HG02981 (cell line): Measurements from ENCODE around the gene PLXNC1.
A peak's percentile ranks its signal among the peaks of the same experiment; 100 is the strongest.

Experiments
- ATAC-seq: cut with Tn5 transposase; IDR thresholded peaks from one replicate; pipeline ENCODE4 v1.9.1; 2021; ENCODE audit warnings: mild to moderate bottlenecking, moderate library complexity; ENCODE audit not compliant: unreplicated experiment

The PLXNC1 gene

DNA sequence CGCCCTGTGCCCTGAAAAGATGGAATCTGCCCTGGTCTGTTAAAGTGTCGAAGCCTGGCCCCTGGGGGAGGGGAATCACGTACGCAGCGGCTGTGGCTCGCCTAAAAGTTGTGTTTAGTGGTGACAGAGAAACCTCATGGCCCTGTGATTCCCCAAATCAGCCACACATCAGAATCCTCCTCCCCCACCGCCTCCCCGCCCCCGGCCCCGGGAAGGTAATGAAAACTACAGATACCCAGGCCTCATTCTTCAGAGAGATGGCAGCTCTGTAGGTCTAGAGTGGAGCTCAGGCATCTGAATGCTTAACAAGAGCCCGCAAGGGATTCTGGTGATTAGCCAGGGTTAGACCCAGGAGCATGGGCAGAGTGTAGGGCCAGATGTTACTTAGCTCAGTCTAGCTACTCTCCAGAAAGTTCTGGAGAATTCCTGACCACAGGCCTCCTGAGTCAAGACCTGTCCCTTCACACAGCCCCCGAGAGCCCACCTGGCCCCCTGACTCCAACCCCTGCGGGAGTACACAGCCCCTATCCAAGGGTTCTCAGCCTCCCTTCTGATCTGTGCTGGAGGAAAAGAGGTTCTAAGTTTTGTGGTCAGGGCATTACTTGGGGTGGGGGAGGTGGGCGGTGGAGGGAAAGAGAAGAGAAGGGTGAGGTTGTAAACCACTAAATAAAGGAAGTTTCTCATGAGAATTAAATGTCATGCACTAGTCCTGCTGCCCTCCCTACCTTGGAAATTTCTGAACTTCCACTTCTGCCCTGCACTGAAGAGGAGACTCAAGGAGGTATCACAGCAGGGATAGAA lies 114.8 kb downstream of the PLXNC1 start:
- peak; percentile 43 for ATAC-seq

DNA sequence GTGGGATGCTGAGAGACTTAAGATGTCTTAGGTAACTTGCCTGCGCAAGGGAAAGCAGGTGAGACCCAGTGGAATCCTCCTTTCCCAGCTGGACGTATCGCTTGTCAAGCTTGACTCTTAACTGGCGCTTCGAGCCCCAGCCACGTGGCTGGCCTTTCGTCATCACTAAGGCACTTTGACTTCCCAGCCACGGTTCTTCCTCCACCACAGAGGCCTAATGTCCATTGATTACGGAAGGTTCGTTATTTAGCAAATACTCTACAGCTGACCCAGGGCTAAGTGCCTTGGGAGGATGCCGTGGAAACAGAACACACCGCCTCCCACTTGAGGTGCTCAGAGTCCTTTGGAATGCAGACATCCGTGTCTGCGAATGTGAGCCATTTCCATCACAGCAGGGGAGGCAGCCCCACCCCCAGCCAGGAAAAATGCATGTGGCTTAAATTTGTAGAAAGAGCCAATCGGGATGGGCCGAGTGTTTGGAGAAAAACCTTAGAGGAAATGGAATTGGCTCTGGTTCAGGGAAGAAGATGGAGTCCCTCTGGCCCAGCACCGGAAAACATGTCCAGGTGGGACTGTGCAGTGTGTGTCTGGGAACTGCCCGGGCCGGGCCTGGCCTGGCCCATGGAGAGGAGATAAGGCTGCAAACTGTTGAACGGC lies 115.7 kb downstream of the PLXNC1 start:
- no peak for ATAC-seq

DNA sequence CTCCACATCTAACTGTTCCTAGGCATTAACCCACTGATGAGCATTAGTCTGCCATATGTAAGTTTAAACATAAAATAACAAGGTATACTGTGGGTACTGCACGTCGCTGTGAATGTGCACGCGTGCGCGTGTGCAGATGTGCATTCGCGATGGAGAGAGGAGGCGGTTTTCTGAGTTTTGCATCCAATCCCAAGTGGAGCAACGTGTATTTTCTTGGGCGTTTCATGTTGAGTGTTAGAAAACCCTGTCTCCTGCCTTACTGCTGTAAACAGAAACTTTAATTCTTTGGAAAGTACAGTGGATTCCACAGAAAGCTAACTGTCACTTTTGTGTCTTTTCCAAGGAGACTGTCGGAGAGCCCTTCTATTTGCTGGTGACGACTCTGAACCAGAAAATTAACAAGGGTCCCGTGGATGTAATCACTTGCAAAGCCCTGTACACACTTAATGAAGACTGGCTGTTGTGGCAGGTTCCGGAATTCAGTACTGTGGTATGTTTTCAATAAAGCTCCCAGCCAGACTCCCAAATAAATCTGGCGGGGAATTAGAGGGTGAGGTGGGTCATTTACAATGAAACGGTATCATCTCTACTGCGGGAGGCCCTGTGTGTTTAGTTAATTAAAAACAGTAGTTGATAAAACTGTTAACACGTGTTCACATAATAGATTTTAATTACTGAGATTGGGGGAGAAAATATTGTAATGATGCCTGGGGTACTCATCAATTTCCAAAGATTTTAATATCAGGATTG lies 116.5 kb downstream of the PLXNC1 start:
- no peak for ATAC-seq

- no peak for ATAC-seq
Measured at GRCh38 chr12:94265539-94265938, 117.2 kb downstream of the PLXNC1 start.

GRCh38 chr12:94265966-94266745 lies 117.8 kb downstream of the PLXNC1 start:
- no peak for ATAC-seq

GRCh38 chr12:94266796-94267536 lies 118.6 kb downstream of the PLXNC1 start:
- no peak for ATAC-seq

GRCh38 chr12:94267537-94267872 lies 119.1 kb downstream of the PLXNC1 start:
- no peak for ATAC-seq

DNA sequence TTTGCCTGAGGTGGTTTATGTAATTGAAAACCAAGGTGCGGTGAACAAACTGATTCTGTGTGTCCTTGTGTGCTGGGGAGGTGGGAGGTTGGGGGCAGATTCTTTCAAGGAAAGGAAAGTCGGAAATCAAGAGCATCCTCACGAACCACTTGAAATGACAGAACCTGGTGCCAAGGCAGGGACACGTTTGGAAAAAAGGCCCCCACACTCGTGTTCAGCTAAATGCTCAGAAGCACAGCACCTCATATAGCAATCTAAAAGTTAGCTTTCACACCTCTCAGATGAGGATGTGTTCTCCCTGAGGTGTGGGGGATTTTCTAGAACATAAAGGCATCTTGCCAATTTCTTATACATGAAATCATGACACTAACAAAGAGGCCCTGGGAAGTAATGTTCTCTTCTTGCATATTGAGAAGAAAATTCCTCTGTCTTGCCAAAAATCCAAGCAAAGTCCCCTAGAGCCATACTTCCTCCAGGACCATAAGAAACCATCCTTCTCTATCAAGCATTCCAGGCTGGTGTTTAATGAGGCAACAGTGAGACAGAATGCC lies 119.6 kb downstream of the PLXNC1 start:
- ATAC-seq: no peak

GRCh38 chr12:94269316-94269999 lies 121.1 kb downstream of the PLXNC1 start:
- peak; percentile 58 for ATAC-seq

DNA sequence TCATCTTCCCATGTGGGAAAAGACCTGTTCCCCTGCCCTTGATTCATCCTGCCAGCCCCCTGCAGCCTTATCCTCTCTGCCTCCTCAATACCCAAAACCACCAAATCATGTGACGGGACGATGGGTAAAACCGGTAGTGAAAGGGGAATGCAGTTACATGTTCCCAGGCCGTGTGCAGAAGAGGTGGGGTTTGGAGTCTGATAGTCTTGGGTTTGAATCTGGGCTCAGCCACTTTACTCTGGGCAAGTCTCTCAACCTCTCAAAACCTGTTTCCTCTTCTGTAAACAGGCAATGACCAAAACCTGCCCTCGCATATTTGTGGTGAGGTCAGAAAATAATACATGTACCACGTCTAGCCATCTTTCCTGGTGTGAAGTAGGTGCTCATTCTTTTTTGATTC lies 123.0 kb downstream of the PLXNC1 start:
- ATAC-seq: peak; percentile 37

GRCh38 chr12:94272280-94272679 lies 123.9 kb downstream of the PLXNC1 start:
- ATAC-seq: no peak

DNA sequence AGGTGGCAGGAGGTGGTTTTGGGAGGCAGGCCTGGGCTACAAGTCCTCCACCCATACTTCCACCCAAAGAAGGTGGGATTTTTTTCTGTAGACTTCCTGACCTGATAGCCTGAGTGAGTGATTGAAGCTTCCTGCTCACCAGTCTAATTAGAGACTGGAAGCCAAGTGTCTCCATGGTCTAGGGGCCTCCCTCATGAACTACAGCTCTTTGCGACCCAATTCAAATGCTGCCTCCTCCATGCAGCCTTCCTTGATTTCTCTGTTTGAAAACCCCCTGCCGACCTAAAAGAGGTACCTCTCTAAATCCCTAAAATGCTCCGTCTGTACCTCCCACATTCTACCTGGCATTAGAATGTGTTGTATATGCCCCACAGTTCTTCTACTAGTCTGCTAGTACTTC lies 124.9 kb downstream of the PLXNC1 start:
- no peak for ATAC-seq

GRCh38 chr12:94276725-94277124 lies 128.3 kb downstream of the PLXNC1 start:
- ATAC-seq: no peak

DNA sequence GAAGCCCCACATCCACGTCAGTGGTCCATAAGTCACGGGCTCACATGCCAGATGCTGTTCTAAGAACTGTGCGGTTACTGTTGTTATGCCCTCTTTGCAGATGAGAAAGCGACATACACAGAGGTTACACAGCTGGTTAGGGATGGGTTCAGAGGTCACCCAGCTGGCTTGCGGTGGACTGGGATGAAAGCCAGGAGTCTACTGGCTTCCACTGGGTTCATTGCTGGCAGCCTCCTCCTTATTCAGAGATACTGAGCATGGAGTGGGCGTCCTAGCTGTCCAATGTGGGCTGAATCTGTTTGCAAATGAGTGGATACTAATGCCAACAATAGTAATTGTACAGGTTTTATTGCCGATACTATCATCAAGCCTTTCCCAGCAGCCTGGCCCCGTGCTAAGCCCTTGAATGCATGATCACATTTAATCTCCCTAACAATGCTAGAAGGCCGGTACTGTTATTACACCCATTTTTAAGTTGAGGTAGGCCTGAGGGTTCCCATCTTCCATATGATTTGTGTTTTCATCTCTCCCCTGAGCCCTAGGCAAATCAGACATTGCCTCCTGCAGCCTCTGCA lies 129.1 kb downstream of the PLXNC1 start:
- no peak for ATAC-seq

GRCh38 chr12:94280063-94280462 lies 131.7 kb downstream of the PLXNC1 start:
- ATAC-seq: no peak

DNA sequence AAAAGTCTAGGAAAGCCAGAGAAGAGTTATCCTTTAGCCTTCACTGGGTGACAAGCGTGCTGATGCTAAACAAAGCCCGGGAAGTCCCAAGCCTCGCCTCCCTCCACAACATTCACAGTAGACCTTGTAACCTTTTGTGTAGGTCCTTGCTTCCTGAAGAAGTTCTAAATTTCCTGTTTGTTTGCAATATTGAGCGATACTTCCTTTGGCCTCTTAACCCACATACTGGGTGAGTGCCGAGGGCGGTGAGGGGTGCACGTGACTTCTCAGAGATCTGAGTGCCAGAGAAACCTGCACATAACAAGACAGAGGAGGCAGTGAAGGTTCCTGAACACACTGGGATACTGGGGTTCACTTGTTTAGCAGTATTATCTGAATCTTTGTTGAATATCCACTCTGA lies 134.3 kb downstream of the PLXNC1 start:
- ATAC-seq: no peak

- no peak for ATAC-seq
Measured at GRCh38 chr12:94284046-94284445, 135.7 kb downstream of the PLXNC1 start.

DNA sequence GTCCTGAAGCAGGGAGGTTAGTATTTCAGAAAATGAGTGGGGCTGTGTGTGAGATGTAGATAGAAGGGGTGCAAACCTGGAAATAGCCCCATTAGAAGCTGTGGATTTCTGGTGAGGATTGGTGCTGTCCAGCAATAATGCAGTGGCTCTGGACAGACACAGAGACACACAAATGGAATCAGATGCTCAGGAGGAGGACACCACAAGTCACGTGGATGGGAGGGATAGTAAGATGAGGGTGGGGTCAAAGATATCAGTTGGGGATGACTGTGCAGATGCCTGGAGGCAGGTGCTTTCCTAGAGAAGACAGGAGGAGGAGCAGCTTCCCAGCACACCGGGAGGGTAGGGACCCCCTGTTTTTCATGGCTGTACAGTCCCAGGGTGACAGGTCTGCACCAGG lies 136.5 kb downstream of the PLXNC1 start:
- no peak for ATAC-seq

DNA sequence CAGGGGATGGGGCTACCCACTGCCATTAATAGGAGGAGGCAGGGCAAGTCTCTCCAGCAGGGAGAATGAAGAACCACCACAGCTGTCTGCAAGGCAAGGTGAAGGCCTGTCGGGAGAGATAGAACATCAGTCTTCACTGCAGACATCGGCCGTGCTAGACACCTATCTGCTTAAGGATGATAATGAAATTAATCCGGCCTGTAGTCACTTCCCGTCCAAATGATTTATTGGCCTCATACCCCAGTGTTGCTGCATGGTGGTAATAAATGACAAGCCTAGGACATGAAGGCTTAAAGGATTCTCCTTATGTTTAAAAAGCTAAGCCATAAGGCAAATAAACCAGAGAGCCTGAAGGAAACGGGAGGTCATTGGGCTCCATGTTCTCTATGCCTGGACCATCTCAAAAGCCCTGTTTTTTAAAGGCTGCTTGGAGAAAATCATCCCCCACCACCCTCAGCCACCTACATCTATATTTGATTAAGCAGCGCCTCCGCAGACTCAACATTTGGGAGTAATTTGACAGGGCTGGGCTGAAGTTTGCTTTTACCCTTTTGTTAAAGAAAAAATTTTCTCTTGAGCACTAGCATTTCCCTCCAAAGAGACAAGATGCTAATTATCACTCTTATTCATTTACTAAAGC lies 137.7 kb downstream of the PLXNC1 start:
- ATAC-seq: no peak
